SK-N-SH (cell line): ENCODE data around the gene TUBB4A.

ENCODE experiments used
- CTCF ChIP-seq: fragments of 200-600 bp; sonication (generic); IDR thresholded peaks from 2 replicates; pipeline ENCODE4 v1.6.1; 2017; ENCODE audit warnings: antibody characterized with exemption, mild to moderate bottlenecking, moderate library complexity
- ELF1 ChIP-seq: IDR thresholded peaks from 2 replicates; pipeline ENCODE4 v1.4.0; 2012
- EP300 ChIP-seq, 2 experiments: IDR thresholded peaks; 2 replicates each; pipeline versions ENCODE4 v1.4.0 to v1.6.1; 2012; ENCODE audit warnings: borderline replicate concordance in 1 of 2, low read depth in 1 of 2, low read length in 1 of 2
- GATA2 ChIP-seq: sonication (generic); formaldehyde crosslinking; IDR thresholded peaks from 2 replicates; pipeline ENCODE4 v1.5.0; 2020; ENCODE audit warnings: mild to moderate bottlenecking, missing genetic modification reagents
- MEF2A ChIP-seq: IDR thresholded peaks from 2 replicates; pipeline ENCODE4 v1.4.0; 2012; ENCODE audit warnings: low read depth, borderline replicate concordance
- POLR2AphosphoS5 ChIP-seq: IDR thresholded peaks from 2 replicates; pipeline ENCODE4 v1.6.1; 2012; ENCODE audit warnings: low read depth, low read length
- SIN3A ChIP-seq: IDR thresholded peaks from 2 replicates; pipeline ENCODE4 v1.6.1; 2012; ENCODE audit warnings: low read depth, mild to moderate bottlenecking, low read length, moderate library complexity, borderline replicate concordance
- TAF1 ChIP-seq: IDR thresholded peaks from 2 replicates; pipeline ENCODE4 v1.6.1; 2012; ENCODE audit warnings: low read depth, mild to moderate bottlenecking, low read length, moderate library complexity, borderline replicate concordance
- YY1 ChIP-seq: IDR thresholded peaks from 2 replicates; pipeline ENCODE4 v1.4.0; 2012; ENCODE audit warnings: low read depth, mild to moderate bottlenecking
- TF ChIP-seq, protein P1 (sequence below): IDR thresholded peaks from 2 replicates; pipeline ENCODE4 v1.6.1; 2012; ENCODE audit warnings: mild to moderate bottlenecking, low read depth, low read length, moderate library complexity

- TF ChIP-seq, protein P1, sequence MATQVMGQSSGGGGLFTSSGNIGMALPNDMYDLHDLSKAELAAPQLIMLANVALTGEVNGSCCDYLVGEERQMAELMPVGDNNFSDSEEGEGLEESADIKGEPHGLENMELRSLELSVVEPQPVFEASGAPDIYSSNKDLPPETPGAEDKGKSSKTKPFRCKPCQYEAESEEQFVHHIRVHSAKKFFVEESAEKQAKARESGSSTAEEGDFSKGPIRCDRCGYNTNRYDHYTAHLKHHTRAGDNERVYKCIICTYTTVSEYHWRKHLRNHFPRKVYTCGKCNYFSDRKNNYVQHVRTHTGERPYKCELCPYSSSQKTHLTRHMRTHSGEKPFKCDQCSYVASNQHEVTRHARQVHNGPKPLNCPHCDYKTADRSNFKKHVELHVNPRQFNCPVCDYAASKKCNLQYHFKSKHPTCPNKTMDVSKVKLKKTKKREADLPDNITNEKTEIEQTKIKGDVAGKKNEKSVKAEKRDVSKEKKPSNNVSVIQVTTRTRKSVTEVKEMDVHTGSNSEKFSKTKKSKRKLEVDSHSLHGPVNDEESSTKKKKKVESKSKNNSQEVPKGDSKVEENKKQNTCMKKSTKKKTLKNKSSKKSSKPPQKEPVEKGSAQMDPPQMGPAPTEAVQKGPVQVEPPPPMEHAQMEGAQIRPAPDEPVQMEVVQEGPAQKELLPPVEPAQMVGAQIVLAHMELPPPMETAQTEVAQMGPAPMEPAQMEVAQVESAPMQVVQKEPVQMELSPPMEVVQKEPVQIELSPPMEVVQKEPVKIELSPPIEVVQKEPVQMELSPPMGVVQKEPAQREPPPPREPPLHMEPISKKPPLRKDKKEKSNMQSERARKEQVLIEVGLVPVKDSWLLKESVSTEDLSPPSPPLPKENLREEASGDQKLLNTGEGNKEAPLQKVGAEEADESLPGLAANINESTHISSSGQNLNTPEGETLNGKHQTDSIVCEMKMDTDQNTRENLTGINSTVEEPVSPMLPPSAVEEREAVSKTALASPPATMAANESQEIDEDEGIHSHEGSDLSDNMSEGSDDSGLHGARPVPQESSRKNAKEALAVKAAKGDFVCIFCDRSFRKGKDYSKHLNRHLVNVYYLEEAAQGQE = no peak
- no peak for TF ChIP-seq GATA2 (CRISPR knock-in tag)
- TF ChIP-seq TAF1 = peak; percentile 59; the same call in 1 of the 2 replicates
- no peak for TF ChIP-seq ELF1
- no peak for TF ChIP-seq YY1
- TF ChIP-seq SIN3A = 0 out of 2 replicates have a peak, but pooled peaks have one; percentile 48
- TF ChIP-seq EP300 (IDR thresholded peaks at IDR 0.05; ENCODE audit: borderline replicate concordance in 1 of 2, low read depth in 1 of 2, low read length in 1 of 2) = no peak
- peak; percentile 82 for TF ChIP-seq POLR2AphosphoS5
- TF ChIP-seq CTCF = no peak
- TF ChIP-seq MEF2A = no peak
Measured at GRCh38 chr19:6530386-6531162, 28.5 kb upstream of the TUBB4A start, which contains the start of gene TNFSF9.
